PC-9 (cell line): ENCODE measurements around the gene ALPK3.

Source experiments
- CTCF ChIP-seq: fragments of 200-600 bp; sonication (generic); conservative IDR thresholded peaks from 2 replicates; pipeline ENCODE4 v1.6.1; 2017; ENCODE audit warnings: mixed run types, antibody characterized with exemption, mild to moderate bottlenecking, moderate library complexity
- EZH2 ChIP-seq: fragments of 200-600 bp; sonication (generic); IDR thresholded peaks from 2 replicates; pipeline ENCODE4 v1.8.0; 2017; ENCODE audit warnings: antibody characterized with exemption, low read depth

- TF ChIP-seq CTCF: no peak
- no peak for TF ChIP-seq EZH2
These were observed 19.7 kb downstream of the ALPK3 start for GRCh38 chr15:84836844-84837243.
